GM06990 (cell line): ENCODE results near the gene MIER3.

Source experiments
- DNase-seq: peaks from one replicate; pipeline ENCODE4 v3.0.0-alpha.2; 2011; ENCODE audit not compliant: insufficient read length; ENCODE audit errors: extremely low read depth
- H3K27me3 ChIP-seq: replicated peaks from 2 replicates; pipeline ENCODE4 v1.6.0; 2011; ENCODE audit warnings: low read length; ENCODE audit not compliant: control insufficient read depth, insufficient read depth
- H3K36me3 ChIP-seq: 2 replicates; pipeline ENCODE4 v1.5.1; 2011; ENCODE audit warnings: low read length; ENCODE audit not compliant: control insufficient read depth, insufficient read depth
- H3K4me3 ChIP-seq: replicated peaks from 2 replicates; pipeline ENCODE4 v1.5.1; 2011; ENCODE audit warnings: low read depth, mild to moderate bottlenecking, control low read depth, low read length
- CTCF ChIP-seq: IDR thresholded peaks from 2 replicates; pipeline ENCODE4 v1.5.1; 2011; ENCODE audit warnings: low read length, control low read depth, mild to moderate bottlenecking, inconsistent platforms; ENCODE audit not compliant: insufficient read depth, poor library complexity, severe bottlenecking

The MIER3 gene

GRCh38 chr5:56941981-56942380 lies 9.9 kb downstream of the MIER3 start:
- peaks cover 9% of the 10 kb centered on the region for H3K36me3 ChIP-seq
- DNase-seq, result no peak
- H3K27me3 ChIP-seq, result no peaks in the 10 kb centered on the region
- H3K4me3 ChIP-seq, result no peak overlapping the region
- no peak for TF ChIP-seq CTCF

DNA sequence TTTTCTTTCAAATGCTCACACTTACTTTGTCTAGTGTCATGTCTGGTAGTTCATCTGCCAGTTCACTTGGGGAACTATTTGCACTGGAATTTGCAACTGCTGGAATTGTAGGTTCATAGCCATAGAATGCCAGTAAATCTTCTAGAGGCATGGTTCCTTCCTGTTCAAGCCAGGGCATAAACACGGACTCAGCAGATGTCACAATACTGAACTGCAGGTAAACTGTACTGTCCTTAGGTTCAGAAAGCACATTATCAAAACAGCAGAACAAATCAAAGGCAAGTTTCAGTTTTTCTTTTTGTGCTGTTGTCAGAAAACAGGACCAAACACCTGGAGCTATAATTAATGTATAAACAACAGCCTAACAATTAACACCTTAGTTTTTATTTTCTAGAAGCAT lies 13.1 kb downstream of the MIER3 start:
- no peak for DNase-seq
- TF ChIP-seq CTCF, result no peak
- no peaks in the 10 kb centered on the region for H3K27me3 ChIP-seq
- no peak overlapping the region for H3K4me3 ChIP-seq
- peaks cover 9% of the 10 kb centered on the region for H3K36me3 ChIP-seq

DNA sequence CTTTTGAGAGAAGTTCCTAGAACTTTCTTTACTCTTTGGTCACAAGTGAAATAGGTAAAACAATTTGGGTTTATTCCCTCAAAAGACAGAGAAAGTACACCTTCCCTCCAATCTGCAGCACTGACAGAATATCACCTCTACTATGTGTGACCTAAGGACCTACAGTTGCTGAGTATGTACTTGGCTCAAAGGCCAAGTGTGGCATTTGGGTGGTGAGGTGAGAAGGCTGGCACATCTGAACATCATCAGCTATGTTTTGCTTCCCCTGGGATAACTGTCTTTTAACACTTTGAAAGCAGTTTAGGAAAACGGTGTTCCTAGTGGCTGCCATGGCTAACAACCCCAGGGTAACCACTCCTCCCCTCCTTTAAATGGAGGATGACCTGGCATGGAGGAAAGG lies 17.6 kb downstream of the MIER3 start:
- Histone ChIP-seq H3K4me3 (no peak overlapping the region), H3K36me3 (peaks cover 5% of the 10 kb centered on the region), H3K27me3 (no peaks in the 10 kb centered on the region)
- TF ChIP-seq CTCF, result no peak
- no peak for DNase-seq

GRCh38 chr5:56922922-56923321 lies 29.0 kb downstream of the MIER3 start:
- no peak for DNase-seq
- no peaks in the 10 kb centered on the region for H3K27me3 ChIP-seq
- TF ChIP-seq CTCF, result no peak
- H3K4me3 ChIP-seq, result no peak overlapping the region
- H3K36me3 ChIP-seq, result peaks cover 6% of the 10 kb centered on the region

- H3K36me3 ChIP-seq, result peaks cover 4% of the 10 kb centered on the region
- no peak for DNase-seq
Observed at GRCh38 chr5:56919942-56920662, 31.8 kb downstream of the MIER3 start.

More at GRCh38 chr5:56919942-56920662, 31.8 kb downstream of the MIER3 start:
- no peaks in the 10 kb centered on the region for H3K27me3 ChIP-seq
- no peak for TF ChIP-seq CTCF
- H3K4me3 ChIP-seq, result no peak overlapping the region
